ENCODE results near the gene RPS6KA5.
"Not testable (repeated sequence)": the region's sequence is repeated elsewhere in the genome, so short reads cannot be mapped to it uniquely, and the experiment has no call there.

RPS6KA5 gene

GRCh38 chr14:91032248-91032647 is 28.2 kb downstream of the RPS6KA5 start:
- DNase-seq (ENCODE audit: insufficient read length, low spot score) (no peak), FAIRE-seq (no peak)

GRCh38 chr14:91031666-91032065 is 28.8 kb downstream of the RPS6KA5 start:
- FAIRE-seq: no peak
- no peak for DNase-seq (ENCODE audit: insufficient read length, low spot score)

GRCh38 chr14:91029456-91030217 is 30.8 kb downstream of the RPS6KA5 start:
- DNase-seq (ENCODE audit: insufficient read length, low spot score) (no peak), FAIRE-seq (no peak)

DNA sequence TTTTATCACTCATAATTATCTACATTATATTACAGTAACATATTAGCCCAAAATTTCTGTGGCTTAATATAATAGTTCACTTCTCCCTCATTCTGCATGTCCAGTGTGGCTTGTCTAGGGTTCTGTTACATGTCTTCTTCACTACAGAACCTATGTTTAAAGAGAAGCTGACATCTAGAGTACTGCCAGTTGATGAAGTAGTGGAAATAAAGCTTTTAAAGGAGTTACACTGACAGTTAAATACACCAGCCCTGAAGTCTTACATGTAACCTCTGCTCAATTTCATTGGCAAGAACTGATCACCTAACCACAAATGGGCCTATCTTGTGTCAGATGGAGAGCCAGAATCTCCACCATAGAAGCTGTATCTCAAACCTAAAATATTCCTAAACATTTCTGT is 32.9 kb downstream of the RPS6KA5 start:
- DNase-seq (ENCODE audit: insufficient read length, low spot score) (no peak), FAIRE-seq (no peak)

DNA sequence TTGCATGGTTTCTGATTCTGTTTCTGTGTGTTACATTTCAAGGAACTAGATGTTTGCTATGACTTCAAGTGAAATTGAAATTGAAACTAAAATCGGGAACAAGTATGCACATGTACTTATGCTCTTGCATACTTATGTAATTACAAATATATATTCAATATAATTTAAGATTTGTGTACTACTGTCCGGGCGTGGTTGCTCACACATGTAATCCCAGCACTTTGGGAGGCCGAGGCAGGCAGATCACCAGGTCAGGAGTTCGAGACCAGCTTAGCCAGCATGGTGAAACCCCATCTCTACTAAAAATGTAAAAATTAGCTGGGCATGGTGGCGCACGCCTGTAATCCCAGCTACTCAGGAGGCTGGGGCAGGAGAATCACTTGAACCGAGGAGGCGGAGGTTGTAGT is 37.8 kb downstream of the RPS6KA5 start:
- DNase-seq (ENCODE audit: insufficient read length, low spot score); FAIRE-seq: not testable (repeated sequence)

GRCh38 chr14:91021991-91022621 is 38.3 kb downstream of the RPS6KA5 start:
- no peak for DNase-seq (ENCODE audit: insufficient read length, low spot score)
- FAIRE-seq: no peak

GRCh38 chr14:91021115-91021514 is 39.3 kb downstream of the RPS6KA5 start:
- no peak for FAIRE-seq

GRCh38 chr14:91019673-91020072 is 40.8 kb downstream of the RPS6KA5 start:
- no peak for DNase-seq (ENCODE audit: insufficient read length, low spot score)

More at GRCh38 chr14:91021115-91021514, 39.3 kb downstream of the RPS6KA5 start:
- no peak for DNase-seq (ENCODE audit: insufficient read length, low spot score)

DNA sequence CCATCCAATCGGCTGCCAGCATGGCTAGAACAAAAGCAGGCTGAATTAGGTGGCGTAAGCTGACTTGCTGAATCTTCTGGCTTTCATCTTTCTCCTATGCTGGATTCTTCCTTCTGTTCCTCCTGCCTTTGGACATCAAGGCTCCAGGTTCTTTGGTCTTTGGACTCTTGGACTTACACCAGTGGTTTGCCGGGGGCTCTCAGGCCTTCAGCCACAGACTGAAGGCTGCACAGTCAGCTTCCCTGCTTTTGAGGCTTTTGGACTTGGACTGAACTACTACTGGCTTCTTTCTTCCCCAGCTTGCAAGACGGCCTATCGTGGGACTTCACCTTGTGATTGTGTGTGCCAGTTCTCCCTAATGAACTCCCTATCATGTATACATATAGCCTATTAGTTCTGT is 42.0 kb downstream of the RPS6KA5 start:
- FAIRE-seq (no peak), DNase-seq (ENCODE audit: insufficient read length, low spot score) (no peak)

More at GRCh38 chr14:91019673-91020072, 40.8 kb downstream of the RPS6KA5 start:
- peak; percentile 66 for FAIRE-seq

GRCh38 chr14:91016800-91017410 is 43.5 kb downstream of the RPS6KA5 start:
- DNase-seq (ENCODE audit: insufficient read length, low spot score): no peak
- FAIRE-seq: peak; percentile 55

GRCh38 chr14:91015435-91015834 is 45.0 kb downstream of the RPS6KA5 start:
- DNase-seq (ENCODE audit: insufficient read length, low spot score) (no peak), FAIRE-seq (no peak)

GRCh38 chr14:91012045-91012444 is 48.4 kb downstream of the RPS6KA5 start:
- FAIRE-seq: no peak

DNA sequence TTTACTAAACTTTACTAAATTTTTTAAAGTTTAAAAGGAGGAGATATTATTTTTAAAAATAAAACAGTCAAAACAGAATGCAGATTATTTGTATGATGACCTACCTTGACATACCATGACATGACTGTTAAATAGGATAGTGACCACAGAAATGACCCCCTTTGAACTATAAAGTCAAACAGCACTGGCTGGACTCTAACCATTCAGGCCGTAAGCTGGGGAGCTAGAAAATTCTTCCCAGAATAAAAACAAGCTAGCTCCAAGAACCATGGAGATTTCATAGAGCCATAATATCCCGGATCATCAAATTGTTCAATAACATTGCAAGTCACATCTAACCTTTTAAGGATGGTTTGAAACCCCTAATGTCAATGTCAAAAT is 50.3 kb downstream of the RPS6KA5 start:
- FAIRE-seq (no peak), DNase-seq (ENCODE audit: insufficient read length, low spot score) (no peak)

More at GRCh38 chr14:91012045-91012444, 48.4 kb downstream of the RPS6KA5 start:
- no peak for DNase-seq (ENCODE audit: insufficient read length, low spot score)

DNA sequence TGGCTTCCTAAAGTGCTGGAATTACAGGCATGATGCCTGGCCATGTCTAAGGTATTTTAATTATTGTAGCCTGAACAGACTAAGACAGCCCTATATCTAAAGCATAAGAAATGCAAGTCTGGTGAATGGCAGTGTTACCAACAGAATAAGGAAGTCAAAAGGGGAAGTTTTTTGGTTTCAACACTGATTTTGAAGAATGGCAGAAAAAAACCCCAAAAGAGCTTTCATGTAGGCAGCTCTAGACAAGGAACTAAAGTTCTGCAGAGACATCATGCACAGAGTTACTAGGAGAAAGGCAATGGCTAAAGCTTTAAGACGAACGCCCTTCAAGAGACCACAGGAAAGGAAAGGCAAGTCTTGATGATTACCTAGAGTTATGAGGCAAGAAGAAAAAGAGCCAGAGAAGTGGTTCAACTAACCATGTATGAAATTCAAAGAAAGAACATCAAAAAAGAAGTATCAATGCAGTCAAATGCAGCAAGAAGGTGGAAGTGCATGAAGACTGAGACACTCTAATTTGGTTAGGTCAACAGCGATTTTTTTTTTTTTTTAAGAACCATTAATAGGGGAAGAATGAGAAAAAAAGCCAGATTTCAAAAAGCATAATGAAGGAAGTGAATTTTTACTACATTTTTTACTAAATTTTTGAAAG is 50.8 kb downstream of the RPS6KA5 start:
- no peak for FAIRE-seq
- no peak for DNase-seq (ENCODE audit: insufficient read length, low spot score)

- no peak for FAIRE-seq
- DNase-seq (ENCODE audit: insufficient read length, low spot score): no peak
Measured at GRCh38 chr14:91008759-91009409, 51.6 kb downstream of the RPS6KA5 start.

DNA sequence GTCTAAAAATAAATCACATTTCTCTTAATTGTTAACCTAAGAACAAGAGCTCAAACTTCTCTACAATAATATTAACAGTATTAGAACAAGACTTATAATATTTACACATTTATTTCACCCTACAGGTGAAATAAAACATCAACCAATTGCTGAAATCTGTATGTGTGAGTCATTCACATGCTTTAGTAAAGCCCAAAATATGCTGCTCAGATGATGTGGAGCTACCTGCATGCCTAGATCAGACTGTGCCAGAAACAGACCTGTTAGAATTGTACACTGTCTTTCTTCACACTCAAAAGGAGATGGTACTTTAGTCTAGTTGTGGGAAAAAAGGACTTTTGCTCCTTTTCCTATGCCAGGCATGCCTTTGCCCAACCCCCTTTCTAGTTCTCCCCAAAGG is 54.7 kb downstream of the RPS6KA5 start:
- no peak for DNase-seq (ENCODE audit: insufficient read length, low spot score)

DNA sequence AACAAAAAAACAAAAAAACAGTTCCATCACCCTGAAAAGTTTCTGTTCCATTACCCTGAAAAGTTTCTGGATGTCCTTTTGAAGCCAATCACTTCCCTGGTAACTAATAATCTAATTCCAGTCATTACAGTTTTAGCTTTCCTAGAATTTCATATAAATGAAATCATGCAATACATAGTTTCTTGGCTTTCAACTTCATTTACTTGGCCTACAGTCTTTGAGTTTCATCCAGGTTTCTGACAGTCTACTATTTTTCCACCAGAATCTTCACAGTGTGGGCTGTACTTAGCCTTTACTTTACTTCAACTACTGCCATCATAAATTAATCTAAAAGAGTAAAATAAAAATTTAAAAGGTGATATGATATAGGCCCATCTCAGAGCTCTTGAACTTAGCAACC is 55.5 kb downstream of the RPS6KA5 start:
- no peak for FAIRE-seq
- DNase-seq (ENCODE audit: insufficient read length, low spot score): no peak

More for the DNA sequence above, 54.7 kb downstream of the RPS6KA5 start:
- no peak for FAIRE-seq

GRCh38 chr14:90999299-90999698 is 61.1 kb downstream of the RPS6KA5 start:
- DNase-seq (ENCODE audit: insufficient read length, low spot score) (no peak), FAIRE-seq (no peak)

DNA sequence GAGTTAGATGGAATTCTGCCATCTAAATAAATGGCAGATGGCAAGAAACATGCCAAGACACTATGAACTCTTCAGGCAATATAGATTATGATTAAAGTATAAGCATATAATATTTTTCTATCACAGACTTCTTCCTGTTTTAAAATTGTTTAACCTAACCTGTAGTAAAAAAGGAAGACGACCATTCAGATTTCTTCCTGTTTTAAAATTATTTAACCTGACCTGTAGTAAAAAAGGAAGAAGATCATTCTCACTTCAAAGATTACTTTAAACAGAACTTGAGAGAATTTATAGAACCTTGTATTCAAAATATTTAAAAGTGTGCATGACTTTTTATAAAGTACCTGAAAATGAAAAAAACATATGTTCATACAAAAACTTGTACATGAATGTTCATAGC is 63.5 kb downstream of the RPS6KA5 start:
- no peak for FAIRE-seq
- DNase-seq (ENCODE audit: insufficient read length, low spot score): no peak

GRCh38 chr14:90995785-90996184 is 64.7 kb downstream of the RPS6KA5 start:
- FAIRE-seq (no peak), DNase-seq (ENCODE audit: insufficient read length, low spot score) (no peak)

DNA sequence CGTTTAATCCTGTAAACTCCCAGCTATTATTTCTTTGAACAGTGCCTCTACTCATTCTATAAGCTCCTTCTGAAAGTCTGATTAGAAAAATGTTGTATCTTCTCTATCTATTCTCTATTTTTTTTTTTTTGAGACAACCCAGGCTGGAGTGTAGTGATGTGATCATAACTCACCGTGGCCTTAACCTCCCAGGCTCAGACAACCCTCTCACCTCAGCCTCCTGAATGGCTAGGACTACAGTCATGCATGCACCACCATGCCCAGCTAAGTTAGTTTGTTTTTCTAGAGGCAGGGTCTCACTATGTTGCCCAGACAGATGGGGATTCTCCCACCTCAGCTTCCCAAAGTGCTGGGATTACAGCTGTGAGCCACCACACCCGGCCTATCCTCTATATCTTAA is 66.6 kb downstream of the RPS6KA5 start:
- DNase-seq (ENCODE audit: insufficient read length, low spot score): no peak
- no peak for FAIRE-seq
